OCI-LY3 (cell line): ENCODE data around the gene LLGL1.

Source experiments
- CTCF ChIP-seq: fragments of 200-600, 300-600 bp; sonication (generic); IDR thresholded peaks from 2 replicates; pipeline ENCODE4 v1.5.1; 2014; ENCODE audit warnings: antibody characterized with exemption, low read length, low read depth
- EZH2phosphoT487 ChIP-seq: fragments of 200-600 bp; shearing (Covaris generic); IDR thresholded peaks from 2 replicates; pipeline ENCODE4 v1.6.1; 2018; ENCODE audit warnings: antibody characterized with exemption, mixed run types, low read depth

GRCh38 chr17:18267366-18267765, 41.9 kb downstream of the LLGL1 start:
- TF ChIP-seq EZH2phosphoT487 (no peak), CTCF (no peak)
